HepG2 (cell line): ENCODE data around the gene KIFAP3.

ENCODE experiments used
- LRRFIP1 ChIP-seq: sonication (generic); formaldehyde crosslinking; conservative IDR thresholded peaks from 2 replicates; pipeline ENCODE4 v1.4.0; 2020; ENCODE audit warnings: missing genetic modification reagents
- NPAS2 ChIP-seq: sonication (generic); formaldehyde crosslinking; IDR thresholded peaks from 2 replicates; pipeline ENCODE4 v1.8.0; 2022; ENCODE audit warnings: mild to moderate bottlenecking, missing genetic modification reagents, borderline replicate concordance
- PHF8 ChIP-seq: sonication (generic); formaldehyde crosslinking; IDR thresholded peaks from 2 replicates; pipeline ENCODE4 v1.5.0; 2020; ENCODE audit warnings: missing genetic modification reagents
- ZBTB43 ChIP-seq: sonication (generic); formaldehyde crosslinking; conservative IDR thresholded peaks from 2 replicates; pipeline ENCODE4 v1.4.0; 2020; ENCODE audit warnings: missing genetic modification reagents
- ZNF18 ChIP-seq: sonication (generic); formaldehyde crosslinking; IDR thresholded peaks from 2 replicates; pipeline ENCODE4 v1.8.0; 2022; ENCODE audit warnings: mild to moderate bottlenecking, missing genetic modification reagents; ENCODE audit not compliant: insufficient replicate concordance
- ZNF274 ChIP-seq: sonication (generic); formaldehyde crosslinking; IDR thresholded peaks from 2 replicates; pipeline ENCODE4 v1.5.1; 2020; ENCODE audit warnings: mild to moderate bottlenecking, missing genetic modification reagents

- TF ChIP-seq ZNF274 (no peak), NPAS2 (CRISPR knock-in tag) (no peak), ZBTB43 (no peak), LRRFIP1 (CRISPR knock-in tag) (no peak), PHF8 (CRISPR knock-in tag) (no peak), ZNF18 (CRISPR knock-in tag) (no peak)
Observed at GRCh38 chr1:169877800-169878491, 196.5 kb downstream of the KIFAP3 start.
